HEK293 (cell line): ENCODE results near the gene TFPT.

Experiments used
- BCL11A ChIP-seq: fragments of 450-650 bp; formaldehyde crosslinking; IDR thresholded peaks from 2 replicates; pipeline ENCODE4 v1.5.1; 2016; ENCODE audit warnings: low read depth, missing biosample characterization, missing genetic modification characterization
- FEZF1 ChIP-seq: fragments of 450-650 bp; formaldehyde crosslinking; IDR thresholded peaks from 2 replicates; pipeline ENCODE4 v1.5.1; 2016; ENCODE audit warnings: missing biosample characterization, missing genetic modification characterization
- TCF7L2 ChIP-seq: IDR thresholded peaks from 2 replicates; pipeline ENCODE4 v1.6.1; 2011; ENCODE audit warnings: low read depth, mild to moderate bottlenecking, inconsistent platforms, low read length, moderate library complexity, borderline replicate concordance
- TRIM28 ChIP-seq: IDR thresholded peaks from 2 replicates; pipeline ENCODE4 v1.6.1; 2011; ENCODE audit warnings: low read length, control low read depth, borderline replicate concordance
- WT1 ChIP-seq: fragments of 450-650 bp; formaldehyde crosslinking; IDR thresholded peaks from 2 replicates; pipeline ENCODE4 v1.5.1; 2016; ENCODE audit warnings: missing biosample characterization, missing genetic modification characterization
- ZBTB10 ChIP-seq: fragments of 450-650 bp; formaldehyde crosslinking; IDR thresholded peaks from 2 replicates; pipeline ENCODE4 v1.5.1; 2016; ENCODE audit warnings: missing biosample characterization, missing genetic modification characterization
- ZBTB17 ChIP-seq: fragments of 450-650 bp; formaldehyde crosslinking; IDR thresholded peaks from 2 replicates; pipeline ENCODE4 v1.5.1; 2016; ENCODE audit warnings: missing biosample characterization, missing genetic modification characterization
- ZBTB26 ChIP-seq: fragments of 450-650 bp; formaldehyde crosslinking; optimal IDR thresholded peaks from 2 replicates; pipeline ENCODE3; 2016; ENCODE audit warnings: missing biosample characterization, mild to moderate bottlenecking, missing genetic modification characterization
- ZBTB7A ChIP-seq: fragments of 450-650 bp; formaldehyde crosslinking; IDR thresholded peaks from 2 replicates; pipeline ENCODE4 v1.5.1; 2016; ENCODE audit warnings: low read depth, missing biosample characterization, missing genetic modification characterization
- ZBTB8A ChIP-seq: fragments of 450-650 bp; formaldehyde crosslinking; IDR thresholded peaks from 2 replicates; pipeline ENCODE4 v1.5.1; 2016; ENCODE audit warnings: missing biosample characterization, missing genetic modification characterization
- ZIC2 ChIP-seq: fragments of 450-650 bp; formaldehyde crosslinking; IDR thresholded peaks from 2 replicates; pipeline ENCODE4 v1.5.1; 2016; ENCODE audit warnings: missing biosample characterization, missing genetic modification characterization
- ZNF140 ChIP-seq: fragments of 450-650 bp; formaldehyde crosslinking; IDR thresholded peaks from 2 replicates; pipeline ENCODE4 v1.5.1; 2016; ENCODE audit warnings: missing biosample characterization, missing genetic modification characterization
- ZNF23 ChIP-seq: fragments of 450-650 bp; formaldehyde crosslinking; IDR thresholded peaks from 2 replicates; pipeline ENCODE4 v1.5.1; 2016; ENCODE audit warnings: missing biosample characterization, missing genetic modification characterization, borderline replicate concordance
- ZNF335 ChIP-seq: fragments of 450-650 bp; formaldehyde crosslinking; conservative IDR thresholded peaks from 2 replicates; pipeline ENCODE4 v1.5.1; 2016; ENCODE audit warnings: missing biosample characterization, missing genetic modification characterization
- ZNF354C ChIP-seq: fragments of 450-650 bp; formaldehyde crosslinking; IDR thresholded peaks from 2 replicates; pipeline ENCODE4 v1.5.1; 2016; ENCODE audit warnings: missing biosample characterization, missing genetic modification characterization, low read depth, borderline replicate concordance
- ZNF394 ChIP-seq: fragments of 450-650 bp; formaldehyde crosslinking; IDR thresholded peaks from 2 replicates; pipeline ENCODE4 v1.5.1; 2016; ENCODE audit warnings: missing biosample characterization, missing genetic modification characterization, mild to moderate bottlenecking, moderate library complexity, borderline replicate concordance
- ZNF501 ChIP-seq: fragments of 450-650 bp; formaldehyde crosslinking; IDR thresholded peaks from 2 replicates; pipeline ENCODE4 v1.5.1; 2016; ENCODE audit warnings: missing biosample characterization, missing genetic modification characterization
- ZNF514 ChIP-seq: fragments of 450-650 bp; formaldehyde crosslinking; IDR thresholded peaks from 2 replicates; pipeline ENCODE4 v1.5.1; 2016; ENCODE audit warnings: missing biosample characterization, missing genetic modification characterization
- ZNF623 ChIP-seq: fragments of 450-650 bp; formaldehyde crosslinking; IDR thresholded peaks from 2 replicates; pipeline ENCODE4 v1.5.1; 2016; ENCODE audit warnings: missing biosample characterization, missing genetic modification characterization
- ZNF768 ChIP-seq: fragments of 450-650 bp; formaldehyde crosslinking; IDR thresholded peaks from 2 replicates; pipeline ENCODE4 v1.5.1; 2018; ENCODE audit warnings: missing biosample characterization, mild to moderate bottlenecking, missing genetic modification characterization
- ZNF776 ChIP-seq: fragments of 450-650 bp; formaldehyde crosslinking; IDR thresholded peaks from 2 replicates; pipeline ENCODE4 v1.5.0; 2017; ENCODE audit warnings: missing biosample characterization, missing genetic modification characterization, borderline replicate concordance
- ZSCAN18 ChIP-seq: fragments of 450-650 bp; formaldehyde crosslinking; IDR thresholded peaks from 2 replicates; pipeline ENCODE4 v1.5.1; 2016; ENCODE audit warnings: missing biosample characterization, missing genetic modification characterization
- TF ChIP-seq, protein P1 (sequence below): fragments of 450-650 bp; formaldehyde crosslinking; IDR thresholded peaks from 2 replicates; pipeline ENCODE4 v1.5.1; 2016; ENCODE audit warnings: missing biosample characterization, missing genetic modification characterization
- TF ChIP-seq, protein P2 (sequence below): fragments of 450-650 bp; formaldehyde crosslinking; IDR thresholded peaks from 2 replicates; pipeline ENCODE4 v1.5.1; 2016; ENCODE audit warnings: missing biosample characterization, missing genetic modification characterization
- TF ChIP-seq, protein P3 (sequence below): fragments of 450-650 bp; formaldehyde crosslinking; IDR thresholded peaks from 2 replicates; pipeline ENCODE4 v1.5.1; 2016; ENCODE audit warnings: missing biosample characterization, missing genetic modification characterization
- TF ChIP-seq, protein P4 (sequence below): fragments of 450-650 bp; formaldehyde crosslinking; IDR thresholded peaks from 2 replicates; pipeline ENCODE4 v1.5.1; 2016; ENCODE audit warnings: missing biosample characterization, missing genetic modification characterization

The TFPT gene

GRCh38 chr19:54102421-54103169 is 12.9 kb downstream of the TFPT start, which contains the start of gene NDUFA3 (continued):
- TF ChIP-seq ZSCAN18 (tag by site-specific recombination): 0 out of 2 replicates have a peak, but pooled peaks have one; percentile 37
- TF ChIP-seq ZNF514 (tag by site-specific recombination): no peak
- TF ChIP-seq ZNF335: peak; percentile 86
- TF ChIP-seq, protein P1, sequence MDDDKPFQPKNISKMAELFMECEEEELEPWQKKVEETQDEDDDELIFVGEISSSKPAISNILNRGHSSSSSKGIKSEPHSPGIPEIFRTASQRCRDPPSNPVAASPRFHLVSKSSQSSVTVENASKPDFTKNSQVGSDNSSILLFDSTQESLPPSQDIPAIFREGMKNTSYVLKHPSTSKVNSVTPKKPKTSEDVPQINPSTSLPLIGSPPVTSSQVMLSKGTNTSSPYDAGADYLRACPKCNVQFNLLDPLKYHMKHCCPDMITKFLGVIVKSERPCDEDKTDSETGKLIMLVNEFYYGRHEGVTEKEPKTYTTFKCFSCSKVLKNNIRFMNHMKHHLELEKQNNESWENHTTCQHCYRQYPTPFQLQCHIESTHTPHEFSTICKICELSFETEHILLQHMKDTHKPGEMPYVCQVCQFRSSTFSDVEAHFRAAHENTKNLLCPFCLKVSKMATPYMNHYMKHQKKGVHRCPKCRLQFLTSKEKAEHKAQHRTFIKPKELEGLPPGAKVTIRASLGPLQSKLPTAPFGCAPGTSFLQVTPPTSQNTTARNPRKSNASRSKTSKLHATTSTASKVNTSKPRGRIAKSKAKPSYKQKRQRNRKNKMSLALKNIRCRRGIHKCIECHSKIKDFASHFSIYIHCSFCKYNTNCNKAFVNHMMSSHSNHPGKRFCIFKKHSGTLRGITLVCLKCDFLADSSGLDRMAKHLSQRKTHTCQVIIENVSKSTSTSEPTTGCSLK (tag by site-specific recombination): no peak
- TF ChIP-seq, protein P2, sequence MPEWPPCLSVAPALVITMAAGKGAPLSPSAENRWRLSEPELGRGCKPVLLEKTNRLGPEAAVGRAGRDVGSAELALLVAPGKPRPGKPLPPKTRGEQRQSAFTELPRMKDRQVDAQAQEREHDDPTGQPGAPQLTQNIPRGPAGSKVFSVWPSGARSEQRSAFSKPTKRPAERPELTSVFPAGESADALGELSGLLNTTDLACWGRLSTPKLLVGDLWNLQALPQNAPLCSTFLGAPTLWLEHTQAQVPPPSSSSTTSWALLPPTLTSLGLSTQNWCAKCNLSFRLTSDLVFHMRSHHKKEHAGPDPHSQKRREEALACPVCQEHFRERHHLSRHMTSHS (tag by site-specific recombination): no peak
- TF ChIP-seq ZBTB7A (tag by site-specific recombination): no peak
- TF ChIP-seq ZBTB26: peak; percentile 91
- no peak for TF ChIP-seq ZNF776
- TF ChIP-seq ZNF394: peak; percentile 55; the same call in 1 of the 2 replicates
- TF ChIP-seq ZNF354C: no peak
- TF ChIP-seq FEZF1: no peak
- TF ChIP-seq ZIC2 (tag by site-specific recombination): no peak
- no peak for TF ChIP-seq ZNF23 (tag by site-specific recombination)
- TF ChIP-seq ZNF768: no peak
- no peak for TF ChIP-seq WT1 (tag by site-specific recombination)
- TF ChIP-seq ZNF623 (tag by site-specific recombination): peak; percentile 24; the same call in 1 of the 2 replicates
- TF ChIP-seq ZNF140 (tag by site-specific recombination): no peak
- TF ChIP-seq TCF7L2: no peak
- TF ChIP-seq ZNF501 (tag by site-specific recombination): 0 out of 2 replicates have a peak, but pooled peaks have one; percentile 41
- TF ChIP-seq ZBTB8A (tag by site-specific recombination): no peak
- TF ChIP-seq ZBTB10 (tag by site-specific recombination): peak; percentile 94; the same call in 1 of the 2 replicates
- TF ChIP-seq TRIM28: no peak
- TF ChIP-seq, protein P3, sequence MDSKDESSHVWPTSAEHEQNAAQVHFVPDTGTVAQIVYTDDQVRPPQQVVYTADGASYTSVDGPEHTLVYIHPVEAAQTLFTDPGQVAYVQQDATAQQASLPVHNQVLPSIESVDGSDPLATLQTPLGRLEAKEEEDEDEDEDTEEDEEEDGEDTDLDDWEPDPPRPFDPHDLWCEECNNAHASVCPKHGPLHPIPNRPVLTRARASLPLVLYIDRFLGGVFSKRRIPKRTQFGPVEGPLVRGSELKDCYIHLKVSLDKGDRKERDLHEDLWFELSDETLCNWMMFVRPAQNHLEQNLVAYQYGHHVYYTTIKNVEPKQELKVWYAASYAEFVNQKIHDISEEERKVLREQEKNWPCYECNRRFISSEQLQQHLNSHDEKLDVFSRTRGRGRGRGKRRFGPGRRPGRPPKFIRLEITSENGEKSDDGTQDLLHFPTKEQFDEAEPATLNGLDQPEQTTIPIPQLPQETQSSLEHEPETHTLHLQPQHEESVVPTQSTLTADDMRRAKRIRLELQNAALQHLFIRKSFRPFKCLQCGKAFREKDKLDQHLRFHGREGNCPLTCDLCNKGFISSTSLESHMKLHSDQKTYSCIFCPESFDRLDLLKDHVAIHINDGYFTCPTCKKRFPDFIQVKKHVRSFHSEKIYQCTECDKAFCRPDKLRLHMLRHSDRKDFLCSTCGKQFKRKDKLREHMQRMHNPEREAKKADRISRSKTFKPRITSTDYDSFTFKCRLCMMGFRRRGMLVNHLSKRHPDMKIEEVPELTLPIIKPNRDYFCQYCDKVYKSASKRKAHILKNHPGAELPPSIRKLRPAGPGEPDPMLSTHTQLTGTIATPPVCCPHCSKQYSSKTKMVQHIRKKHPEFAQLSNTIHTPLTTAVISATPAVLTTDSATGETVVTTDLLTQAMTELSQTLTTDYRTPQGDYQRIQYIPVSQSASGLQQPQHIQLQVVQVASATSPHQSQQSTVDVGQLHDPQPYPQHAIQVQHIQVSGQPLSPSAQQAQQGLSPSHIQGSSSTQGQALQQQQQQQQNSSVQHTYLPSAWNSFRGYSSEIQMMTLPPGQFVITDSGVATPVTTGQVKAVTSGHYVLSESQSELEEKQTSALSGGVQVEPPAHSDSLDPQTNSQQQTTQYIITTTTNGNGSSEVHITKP (tag by site-specific recombination): peak; percentile 82; the same call in 1 of the 2 replicates
- TF ChIP-seq ZBTB17: peak; percentile 41
- TF ChIP-seq, protein P4, sequence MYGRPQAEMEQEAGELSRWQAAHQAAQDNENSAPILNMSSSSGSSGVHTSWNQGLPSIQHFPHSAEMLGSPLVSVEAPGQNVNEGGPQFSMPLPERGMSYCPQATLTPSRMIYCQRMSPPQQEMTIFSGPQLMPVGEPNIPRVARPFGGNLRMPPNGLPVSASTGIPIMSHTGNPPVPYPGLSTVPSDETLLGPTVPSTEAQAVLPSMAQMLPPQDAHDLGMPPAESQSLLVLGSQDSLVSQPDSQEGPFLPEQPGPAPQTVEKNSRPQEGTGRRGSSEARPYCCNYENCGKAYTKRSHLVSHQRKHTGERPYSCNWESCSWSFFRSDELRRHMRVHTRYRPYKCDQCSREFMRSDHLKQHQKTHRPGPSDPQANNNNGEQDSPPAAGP (tag by site-specific recombination): 0 out of 2 replicates have a peak, but pooled peaks have one; percentile 26
- no peak for TF ChIP-seq BCL11A
